Superior temporal gyrus (tissue), 1 donor: Measurements from ENCODE around the gene DSG3.

ENCODE experiments used
- DNase-seq: peaks from one replicate; pipeline ENCODE4 v3.0.0-alpha.2; 2016; ENCODE audit errors: extremely low spot score

The DSG3 gene

GRCh38 chr18:31447530-31448191 lies at the start of gene DSG3:
Gene DSG3, plus strand, starts transcription at chr18:31447741. Its CDS starts 137 bp downstream, at chr18:31447878.
- DNase-seq: no peak

GRCh38 chr18:31398191-31398590 lies 49.4 kb upstream of the DSG3 start:
- no peak for DNase-seq

- no peak for DNase-seq
These were observed 48.1 kb upstream of the DSG3 start for GRCh38 chr18:31399306-31400032.

- DNase-seq: no peak
These were observed 46.1 kb upstream of the DSG3 start for GRCh38 chr18:31401156-31402025.

- no peak for DNase-seq
These were observed 45.5 kb upstream of the DSG3 start for GRCh38 chr18:31402026-31402373.

- no peak for DNase-seq
These were observed 44.1 kb upstream of the DSG3 start for GRCh38 chr18:31403409-31403808.

- DNase-seq: no peak
These were observed 39.9 kb upstream of the DSG3 start for GRCh38 chr18:31407649-31408048.

GRCh38 chr18:31409276-31409675 lies 38.3 kb upstream of the DSG3 start:
- no peak for DNase-seq

GRCh38 chr18:31410716-31411483 lies 36.6 kb upstream of the DSG3 start:
- DNase-seq: no peak

- DNase-seq: no peak
These were observed 34.4 kb upstream of the DSG3 start for GRCh38 chr18:31413137-31413536.

GRCh38 chr18:31417850-31418249 lies 29.7 kb upstream of the DSG3 start:
- DNase-seq: no peak

- DNase-seq: no peak
These were observed 28.0 kb upstream of the DSG3 start for GRCh38 chr18:31419457-31419932.

- no peak for DNase-seq
These were observed 27.5 kb upstream of the DSG3 start for GRCh38 chr18:31420032-31420431.

- DNase-seq: no peak
These were observed 27.0 kb upstream of the DSG3 start for GRCh38 chr18:31420524-31420923.

- DNase-seq: no peak
These were observed 23.1 kb upstream of the DSG3 start for GRCh38 chr18:31424383-31424988.

GRCh38 chr18:31426021-31426420 lies 21.5 kb upstream of the DSG3 start:
- no peak for DNase-seq

GRCh38 chr18:31426871-31427406 lies 20.6 kb upstream of the DSG3 start:
- DNase-seq: no peak

GRCh38 chr18:31428211-31428610 lies 19.3 kb upstream of the DSG3 start:
- no peak for DNase-seq

- DNase-seq: no peak
These were observed 17.9 kb upstream of the DSG3 start for GRCh38 chr18:31429623-31430022.

GRCh38 chr18:31430072-31430471 lies 17.5 kb upstream of the DSG3 start:
- DNase-seq: no peak

- DNase-seq: no peak
These were observed 17.0 kb upstream of the DSG3 start for GRCh38 chr18:31430554-31430953.
